H1 (cell line): ENCODE results near the gene GALNT17.

Source experiments
- CTBP2 ChIP-seq: IDR thresholded peaks from 2 replicates; pipeline ENCODE4 v1.7.0; 2011; ENCODE audit warnings: borderline replicate concordance, mild to moderate bottlenecking, moderate library complexity, mixed read lengths, low read length; ENCODE audit not compliant: insufficient read depth, insufficient read length
- EP300 ChIP-seq, 2 experiments: IDR thresholded peaks; 1 replicate in 1 of 2; 2 replicates in 1 of 2; pipeline ENCODE4 v1.6.1; 2011 to 2012; ENCODE audit warnings: low read depth in 2 of 2, low read length in 2 of 2, mild to moderate bottlenecking in 2 of 2, borderline replicate concordance in 1 of 2, inconsistent platforms in 1 of 2, moderate library complexity in 1 of 2
- TEAD4 ChIP-seq: IDR thresholded peaks from 2 replicates; pipeline ENCODE4 v1.6.1; 2012; ENCODE audit warnings: low read depth, low read length, inconsistent platforms, mixed read lengths
- TF ChIP-seq, protein P1 (sequence below), 3 experiments: IDR thresholded peaks; 1 replicate in 2 of 3; 2 replicates in 1 of 3; pipeline versions ENCODE4 v1.5.1 to v1.6.1; 2011; ENCODE audit warnings: low read length in 3 of 3, mild to moderate bottlenecking in 3 of 3, inconsistent platforms in 2 of 3, low read depth in 1 of 3, moderate library complexity in 1 of 3; ENCODE audit not compliant: insufficient read depth in 1 of 3; ENCODE audit errors: control extremely low read depth in 1 of 3
- TF ChIP-seq, protein P2 (sequence below): IDR thresholded peaks from 2 replicates; pipeline ENCODE4 v1.6.1; 2012; ENCODE audit warnings: inconsistent platforms
- TF ChIP-seq, protein P3 (sequence below): IDR thresholded peaks from 2 replicates; pipeline ENCODE4 v1.6.1; 2012; ENCODE audit warnings: inconsistent platforms

DNA sequence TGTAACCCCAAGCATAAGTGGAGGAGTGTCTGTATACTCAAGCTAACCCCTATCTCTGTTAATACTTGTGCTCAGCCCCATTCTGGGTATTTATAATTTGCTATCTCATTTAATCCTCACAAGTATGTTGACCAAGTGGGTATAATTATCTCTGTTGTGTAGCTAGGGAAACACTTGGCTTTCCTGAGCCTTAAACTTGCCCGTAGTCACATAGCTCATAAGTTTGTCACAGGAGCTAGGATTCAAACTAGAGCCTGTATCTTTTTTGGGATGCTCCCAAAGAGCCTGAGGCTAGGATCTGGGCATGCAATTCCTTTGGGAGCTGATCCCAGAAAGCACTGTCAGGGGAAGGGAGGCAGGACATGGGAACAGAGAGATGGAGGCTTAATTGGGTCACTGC, 377.4 kb downstream of the GALNT17 start:
- TF ChIP-seq, protein P1, sequence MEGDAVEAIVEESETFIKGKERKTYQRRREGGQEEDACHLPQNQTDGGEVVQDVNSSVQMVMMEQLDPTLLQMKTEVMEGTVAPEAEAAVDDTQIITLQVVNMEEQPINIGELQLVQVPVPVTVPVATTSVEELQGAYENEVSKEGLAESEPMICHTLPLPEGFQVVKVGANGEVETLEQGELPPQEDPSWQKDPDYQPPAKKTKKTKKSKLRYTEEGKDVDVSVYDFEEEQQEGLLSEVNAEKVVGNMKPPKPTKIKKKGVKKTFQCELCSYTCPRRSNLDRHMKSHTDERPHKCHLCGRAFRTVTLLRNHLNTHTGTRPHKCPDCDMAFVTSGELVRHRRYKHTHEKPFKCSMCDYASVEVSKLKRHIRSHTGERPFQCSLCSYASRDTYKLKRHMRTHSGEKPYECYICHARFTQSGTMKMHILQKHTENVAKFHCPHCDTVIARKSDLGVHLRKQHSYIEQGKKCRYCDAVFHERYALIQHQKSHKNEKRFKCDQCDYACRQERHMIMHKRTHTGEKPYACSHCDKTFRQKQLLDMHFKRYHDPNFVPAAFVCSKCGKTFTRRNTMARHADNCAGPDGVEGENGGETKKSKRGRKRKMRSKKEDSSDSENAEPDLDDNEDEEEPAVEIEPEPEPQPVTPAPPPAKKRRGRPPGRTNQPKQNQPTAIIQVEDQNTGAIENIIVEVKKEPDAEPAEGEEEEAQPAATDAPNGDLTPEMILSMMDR (IDR thresholded peaks at IDR 0.05; ENCODE audit: control extremely low read depth in 1 of 3, insufficient read depth in 1 of 3, low read depth in 1 of 3, low read length in 3 of 3): no peak
- TF ChIP-seq TEAD4 (no peak), CTBP2 (no peak), EP300 (IDR thresholded peaks at IDR 0.05; ENCODE audit: borderline replicate concordance in 1 of 2, low read depth in 2 of 2, low read length in 2 of 2) (no peak)
- TF ChIP-seq, protein P2, sequence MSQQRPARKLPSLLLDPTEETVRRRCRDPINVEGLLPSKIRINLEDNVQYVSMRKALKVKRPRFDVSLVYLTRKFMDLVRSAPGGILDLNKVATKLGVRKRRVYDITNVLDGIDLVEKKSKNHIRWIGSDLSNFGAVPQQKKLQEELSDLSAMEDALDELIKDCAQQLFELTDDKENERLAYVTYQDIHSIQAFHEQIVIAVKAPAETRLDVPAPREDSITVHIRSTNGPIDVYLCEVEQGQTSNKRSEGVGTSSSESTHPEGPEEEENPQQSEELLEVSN: no peak
- TF ChIP-seq, protein P3, sequence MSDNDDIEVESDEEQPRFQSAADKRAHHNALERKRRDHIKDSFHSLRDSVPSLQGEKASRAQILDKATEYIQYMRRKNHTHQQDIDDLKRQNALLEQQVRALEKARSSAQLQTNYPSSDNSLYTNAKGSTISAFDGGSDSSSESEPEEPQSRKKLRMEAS: no peak
